ENCODE results near the gene SFMBT2. TPM values are rescaled to one million over a fixed set of nuclear protein-coding genes. Genes with fewer than 3 reads are reported as not detected.

The SFMBT2 gene
- total RNA-seq, 6 experiments from 2014 or later, result 0.03 to 0.12 (median 0.06) TPM

DNA sequence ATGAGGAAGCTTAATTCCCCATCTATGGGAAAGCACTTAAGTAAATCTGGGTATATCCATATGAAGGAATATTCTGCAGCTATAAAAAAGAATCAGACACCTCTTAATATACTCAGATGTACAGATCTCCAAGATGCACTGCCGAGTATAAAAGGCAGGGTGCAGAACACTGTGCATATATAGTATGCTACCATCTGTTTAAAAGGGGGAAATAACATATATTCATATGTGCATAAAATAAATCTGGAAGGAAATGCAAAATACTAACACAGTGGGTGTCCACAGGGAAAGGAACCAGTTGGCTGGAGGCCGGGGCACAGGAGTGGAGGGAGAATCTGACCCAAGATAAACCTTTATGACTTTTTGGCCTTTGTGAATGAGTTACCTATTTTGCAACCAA, 201.4 kb downstream of the SFMBT2 start:
- H3K9me3 Mint-ChIP-seq, result peaks cover 66% of the 10 kb centered on the region
- H3K36me3 Mint-ChIP-seq (ENCODE audit: low read depth), result peaks cover 8% of the 10 kb centered on the region
- TF ChIP-seq, protein P1, sequence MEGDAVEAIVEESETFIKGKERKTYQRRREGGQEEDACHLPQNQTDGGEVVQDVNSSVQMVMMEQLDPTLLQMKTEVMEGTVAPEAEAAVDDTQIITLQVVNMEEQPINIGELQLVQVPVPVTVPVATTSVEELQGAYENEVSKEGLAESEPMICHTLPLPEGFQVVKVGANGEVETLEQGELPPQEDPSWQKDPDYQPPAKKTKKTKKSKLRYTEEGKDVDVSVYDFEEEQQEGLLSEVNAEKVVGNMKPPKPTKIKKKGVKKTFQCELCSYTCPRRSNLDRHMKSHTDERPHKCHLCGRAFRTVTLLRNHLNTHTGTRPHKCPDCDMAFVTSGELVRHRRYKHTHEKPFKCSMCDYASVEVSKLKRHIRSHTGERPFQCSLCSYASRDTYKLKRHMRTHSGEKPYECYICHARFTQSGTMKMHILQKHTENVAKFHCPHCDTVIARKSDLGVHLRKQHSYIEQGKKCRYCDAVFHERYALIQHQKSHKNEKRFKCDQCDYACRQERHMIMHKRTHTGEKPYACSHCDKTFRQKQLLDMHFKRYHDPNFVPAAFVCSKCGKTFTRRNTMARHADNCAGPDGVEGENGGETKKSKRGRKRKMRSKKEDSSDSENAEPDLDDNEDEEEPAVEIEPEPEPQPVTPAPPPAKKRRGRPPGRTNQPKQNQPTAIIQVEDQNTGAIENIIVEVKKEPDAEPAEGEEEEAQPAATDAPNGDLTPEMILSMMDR (IDR thresholded peaks at IDR 0.05), result no peak
- no peak for DNase-seq
- H3K4me3 Mint-ChIP-seq, result no peak overlapping the region
- no peaks in the 10 kb centered on the region for H3K27me3 Mint-ChIP-seq (ENCODE audit: insufficient read depth)
- H3K27ac Mint-ChIP-seq, result no peak overlapping the region
- no peaks in the 10 kb centered on the region for H3K4me1 Mint-ChIP-seq (ENCODE audit: low read depth)

DNA sequence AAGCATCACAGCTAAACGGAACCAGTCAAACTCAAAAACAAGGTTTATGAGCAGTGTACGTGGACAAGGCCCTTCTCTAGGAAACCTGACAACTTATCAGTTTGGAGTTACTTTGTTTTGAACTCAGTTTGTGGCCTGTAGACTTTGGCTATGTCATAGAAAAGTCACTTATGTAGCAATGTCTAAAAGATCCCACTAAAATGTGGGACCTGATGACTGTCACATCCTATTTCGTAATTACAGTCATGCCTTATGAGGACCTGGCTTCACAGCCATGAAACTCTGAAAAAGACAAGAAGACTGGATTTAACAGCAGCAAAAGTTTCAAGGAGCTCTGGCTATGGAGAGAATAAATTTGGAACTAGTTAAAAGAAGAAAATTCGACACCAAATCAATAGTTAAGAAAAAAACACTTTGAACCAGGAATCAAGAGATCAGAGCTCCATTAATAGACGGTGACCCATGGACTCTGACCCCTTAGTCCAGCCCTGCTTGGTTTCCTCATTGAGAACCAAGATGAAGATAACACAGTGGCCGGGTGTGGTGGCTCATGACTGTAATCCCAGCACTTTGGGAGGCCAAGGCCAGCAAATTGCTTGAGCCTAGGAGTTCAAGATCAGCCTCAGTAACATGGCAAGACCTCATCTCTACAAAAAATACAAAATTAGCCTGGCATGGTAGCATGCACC, 204.3 kb downstream of the SFMBT2 start:
- no peak overlapping the region for H3K27ac Mint-ChIP-seq
- H3K27me3 Mint-ChIP-seq (ENCODE audit: insufficient read depth), result no peaks in the 10 kb centered on the region
- TF ChIP-seq, protein P1 (IDR thresholded peaks at IDR 0.05), result no peak
- no peak overlapping the region for H3K4me3 Mint-ChIP-seq
- peaks cover 48% of the 10 kb centered on the region for H3K9me3 Mint-ChIP-seq
- no peak for DNase-seq
- no peaks in the 10 kb centered on the region for H3K4me1 Mint-ChIP-seq (ENCODE audit: low read depth)
- no peaks in the 10 kb centered on the region; the same call in 1 of the 2 replicates for H3K36me3 Mint-ChIP-seq (ENCODE audit: low read depth)

DNA sequence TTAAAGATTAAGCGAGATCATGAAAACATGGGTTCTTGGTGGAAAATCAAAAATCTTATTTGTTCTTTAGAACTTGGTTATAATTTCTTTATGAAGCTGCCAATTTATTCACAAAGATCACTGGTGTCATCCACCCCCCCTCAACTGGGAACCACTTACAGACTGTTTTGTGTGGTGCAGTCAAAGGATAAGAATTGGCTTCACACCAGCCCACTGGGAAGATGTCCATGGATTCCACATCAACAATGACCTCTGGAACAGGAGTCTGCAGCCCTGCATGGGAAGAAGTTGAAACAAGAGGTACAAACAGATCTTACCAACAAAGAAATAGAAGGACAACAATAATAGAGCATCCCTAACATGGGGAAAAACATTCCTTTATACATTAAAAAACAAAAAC, 205.2 kb downstream of the SFMBT2 start:
- Mint-ChIP-seq H3K9me3 (peaks cover 48% of the 10 kb centered on the region), H3K27ac (no peak overlapping the region), H3K36me3 (ENCODE audit: low read depth) (no peaks in the 10 kb centered on the region; the same call in 1 of the 2 replicates), H3K4me1 (ENCODE audit: low read depth) (no peaks in the 10 kb centered on the region), H3K4me3 (no peak overlapping the region), H3K27me3 (ENCODE audit: insufficient read depth) (no peaks in the 10 kb centered on the region; the same call in 1 of the 2 replicates)
- DNase-seq, result no peak
- TF ChIP-seq, protein P1 (IDR thresholded peaks at IDR 0.05), result no peak

DNA sequence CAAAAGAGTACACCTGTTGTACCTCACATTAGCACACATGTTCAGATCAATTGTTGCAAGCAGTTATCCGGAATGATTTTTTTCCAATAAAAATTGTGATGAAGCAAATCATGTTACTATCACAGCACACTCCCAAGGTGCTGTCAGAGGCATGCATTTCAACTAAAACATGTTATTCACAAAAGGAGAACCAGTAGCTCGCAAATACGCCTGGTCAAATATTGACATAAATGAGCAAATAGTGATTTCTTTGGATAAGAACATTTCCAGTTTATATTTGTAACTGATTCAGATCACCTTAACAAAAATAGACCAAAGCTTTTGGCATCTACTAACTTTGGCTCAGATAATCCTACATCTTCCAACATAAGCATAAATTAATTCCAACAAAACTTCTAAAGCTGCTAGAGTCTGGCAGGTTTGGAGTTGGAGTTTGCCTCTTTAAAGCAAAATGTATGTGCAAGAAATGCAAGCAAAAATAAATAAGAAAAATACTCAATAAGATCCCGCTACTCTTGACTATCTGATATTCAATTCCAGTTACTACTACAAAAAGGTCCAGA, 208.0 kb downstream of the SFMBT2 start:
- H3K27ac Mint-ChIP-seq, result no peak overlapping the region
- H3K9me3 Mint-ChIP-seq, result peaks cover 44% of the 10 kb centered on the region
- no peaks in the 10 kb centered on the region; the same call in 1 of the 2 replicates for H3K36me3 Mint-ChIP-seq (ENCODE audit: low read depth)
- H3K27me3 Mint-ChIP-seq (ENCODE audit: insufficient read depth), result no peaks in the 10 kb centered on the region; the same call in 1 of the 2 replicates
- H3K4me1 Mint-ChIP-seq (ENCODE audit: low read depth), result no peaks in the 10 kb centered on the region
- TF ChIP-seq, protein P1 (IDR thresholded peaks at IDR 0.05), result no peak
- H3K4me3 Mint-ChIP-seq, result no peak overlapping the region
- no peak for DNase-seq

DNA sequence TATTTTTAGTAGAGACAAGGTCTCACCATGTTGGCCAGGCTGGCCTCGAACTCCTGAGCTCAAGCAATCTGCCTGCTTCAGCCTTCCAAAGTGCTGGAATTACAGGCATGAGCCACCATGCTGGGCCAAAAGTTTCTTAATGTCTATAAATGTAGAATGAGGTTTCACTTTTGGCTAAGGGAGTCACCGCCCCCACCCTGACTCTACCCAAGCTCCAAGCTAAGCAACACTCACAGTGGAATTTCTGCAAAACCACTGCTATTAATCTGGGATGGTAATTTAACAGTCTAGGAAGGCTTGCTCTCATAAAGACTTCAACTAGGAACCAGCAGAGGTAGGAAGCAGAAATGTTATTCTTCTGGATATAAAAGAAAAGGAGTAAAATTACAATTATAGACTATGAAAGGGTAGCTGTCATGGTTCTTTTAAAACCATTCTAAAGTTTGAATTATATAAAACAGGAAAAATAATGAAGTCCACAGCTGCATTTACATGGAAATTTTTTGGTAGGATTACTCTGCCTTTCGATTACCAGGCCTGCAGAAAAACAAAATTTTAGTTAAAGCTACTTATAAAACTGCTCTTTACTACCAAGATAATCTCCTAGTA, 211.6 kb downstream of the SFMBT2 start:
- no peaks in the 10 kb centered on the region for H3K4me1 Mint-ChIP-seq (ENCODE audit: low read depth)
- H3K4me3 Mint-ChIP-seq, result no peak overlapping the region

More for the DNA sequence above, 211.6 kb downstream of the SFMBT2 start:
- Mint-ChIP-seq H3K27ac (no peak overlapping the region), H3K27me3 (ENCODE audit: insufficient read depth) (peaks cover 2% of the 10 kb centered on the region), H3K36me3 (ENCODE audit: low read depth) (peaks cover 9% of the 10 kb centered on the region; the same call in 1 of the 2 replicates), H3K9me3 (peaks cover 70% of the 10 kb centered on the region)
- TF ChIP-seq, protein P1 (IDR thresholded peaks at IDR 0.05), result no peak
- no peak for DNase-seq

Measured in HFFc6 (cell line).